AG10803 (cell line): ENCODE data around the gene TSTD1.
A peak's percentile ranks its signal among the peaks of the same experiment; 100 is the strongest.
"Not testable (repeated sequence)": the region's sequence is repeated elsewhere in the genome, so short reads cannot be mapped to it uniquely, and the experiment has no call there.

Experiments
- DNase-seq: peaks from one replicate; pipeline ENCODE4 v3.0.0; 2010; ENCODE audit warnings: low read depth
- H3K4me3 ChIP-seq: 2 replicates; pipeline ENCODE4 v1.5.1; 2011; ENCODE audit warnings: mild to moderate bottlenecking, low read length, control low read depth
- TF ChIP-seq, protein P1 (sequence below): conservative IDR thresholded peaks from 2 replicates; pipeline ENCODE4 v1.5.1; 2011; ENCODE audit warnings: mild to moderate bottlenecking, low read length, control low read depth, inconsistent platforms

TSTD1 gene

DNA sequence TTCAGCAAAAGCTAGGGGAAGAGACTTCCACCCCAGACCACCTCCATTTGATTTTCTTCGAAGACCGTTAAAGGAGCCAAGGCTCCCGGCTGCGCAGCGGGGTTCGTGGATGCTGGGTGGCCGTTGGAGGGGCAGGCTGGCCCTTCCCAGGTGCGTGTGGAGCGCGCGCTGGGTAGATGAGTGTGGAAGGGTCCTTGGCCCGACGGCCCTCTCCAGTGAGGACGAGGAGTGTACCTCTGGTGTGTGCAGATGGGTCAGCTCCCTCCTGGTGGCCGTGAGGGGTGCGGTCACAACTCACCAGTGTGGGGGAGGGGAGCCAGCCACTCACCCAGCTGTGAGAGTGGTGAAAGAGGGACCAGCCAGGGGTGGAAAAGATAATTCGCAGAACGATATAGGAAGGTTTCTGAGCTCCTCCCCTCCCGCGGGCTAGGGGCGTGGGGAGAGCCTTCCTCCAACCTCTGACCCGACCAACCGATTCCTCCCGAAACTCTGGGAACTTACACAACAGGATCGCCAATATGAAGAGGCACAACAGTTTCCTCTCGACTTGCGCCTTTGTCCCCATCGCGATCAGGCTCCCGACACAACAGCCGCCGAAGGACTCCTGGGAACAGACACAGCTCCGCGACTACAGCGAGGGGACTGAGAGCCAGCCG is 18.1 kb downstream of the TSTD1 start, which contains the start of gene F11R:
TSS of gene F11R (minus strand) at position 644 of the 656 bp plus-strand sequence. CDS start at position 565, 79 bp downstream.
- no peak for DNase-seq
- TF ChIP-seq, protein P1, sequence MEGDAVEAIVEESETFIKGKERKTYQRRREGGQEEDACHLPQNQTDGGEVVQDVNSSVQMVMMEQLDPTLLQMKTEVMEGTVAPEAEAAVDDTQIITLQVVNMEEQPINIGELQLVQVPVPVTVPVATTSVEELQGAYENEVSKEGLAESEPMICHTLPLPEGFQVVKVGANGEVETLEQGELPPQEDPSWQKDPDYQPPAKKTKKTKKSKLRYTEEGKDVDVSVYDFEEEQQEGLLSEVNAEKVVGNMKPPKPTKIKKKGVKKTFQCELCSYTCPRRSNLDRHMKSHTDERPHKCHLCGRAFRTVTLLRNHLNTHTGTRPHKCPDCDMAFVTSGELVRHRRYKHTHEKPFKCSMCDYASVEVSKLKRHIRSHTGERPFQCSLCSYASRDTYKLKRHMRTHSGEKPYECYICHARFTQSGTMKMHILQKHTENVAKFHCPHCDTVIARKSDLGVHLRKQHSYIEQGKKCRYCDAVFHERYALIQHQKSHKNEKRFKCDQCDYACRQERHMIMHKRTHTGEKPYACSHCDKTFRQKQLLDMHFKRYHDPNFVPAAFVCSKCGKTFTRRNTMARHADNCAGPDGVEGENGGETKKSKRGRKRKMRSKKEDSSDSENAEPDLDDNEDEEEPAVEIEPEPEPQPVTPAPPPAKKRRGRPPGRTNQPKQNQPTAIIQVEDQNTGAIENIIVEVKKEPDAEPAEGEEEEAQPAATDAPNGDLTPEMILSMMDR = 0 out of 2 replicates have a peak, but pooled peaks have one; percentile 1

GRCh38 chr1:161019751-161020495 is 18.8 kb downstream of the TSTD1 start:
- H3K4me3 ChIP-seq = peak overlapping the region; percentile 62
- DNase-seq = no peak
- TF ChIP-seq, protein P1 = no peak

More for the DNA sequence above, 18.1 kb downstream of the TSTD1 start, which contains the start of gene F11R:
- peak within 1 kb of the TSS; percentile 62 for H3K4me3 ChIP-seq

DNA sequence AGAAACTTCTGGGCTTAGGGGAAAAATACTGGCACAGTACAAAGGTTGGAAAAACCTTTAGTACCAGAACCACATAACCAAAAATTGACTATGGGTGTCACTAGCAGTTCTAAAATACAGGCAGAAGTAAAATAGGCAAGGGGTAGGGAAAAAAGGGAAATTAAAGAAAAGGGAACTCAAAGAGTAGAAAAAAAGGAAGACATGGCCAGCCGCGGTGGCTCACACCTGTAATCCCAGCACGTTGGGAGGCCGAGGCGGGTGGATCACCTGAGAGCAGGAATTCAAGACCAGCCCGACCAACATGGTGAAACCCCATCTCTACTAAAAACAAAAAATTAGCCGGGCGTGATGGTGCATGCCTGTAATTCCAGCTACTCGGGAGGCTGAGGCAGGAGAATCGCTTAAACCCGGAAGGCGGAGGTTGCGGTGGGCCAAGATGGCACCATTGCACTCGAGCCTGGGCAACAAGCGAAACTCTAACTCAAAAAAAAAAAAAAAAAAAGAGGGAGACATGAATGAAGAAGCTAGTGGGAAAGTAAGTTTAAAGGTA is 19.6 kb downstream of the TSTD1 start:
- H3K4me3 ChIP-seq, DNase-seq: not testable (repeated sequence)

GRCh38 chr1:161018631-161018930 is 20.2 kb downstream of the TSTD1 start:
- H3K4me3 ChIP-seq = no peak overlapping the region
- TF ChIP-seq, protein P1 = no peak

GRCh38 chr1:161017756-161018630 is 20.8 kb downstream of the TSTD1 start:
- DNase-seq = no peak
- TF ChIP-seq, protein P1 = no peak
- no peak overlapping the region for H3K4me3 ChIP-seq

More at GRCh38 chr1:161018631-161018930, 20.2 kb downstream of the TSTD1 start:
- no peak for DNase-seq

GRCh38 chr1:161017181-161017580 is 21.6 kb downstream of the TSTD1 start:
- H3K4me3 ChIP-seq, DNase-seq: not testable (repeated sequence)

DNA sequence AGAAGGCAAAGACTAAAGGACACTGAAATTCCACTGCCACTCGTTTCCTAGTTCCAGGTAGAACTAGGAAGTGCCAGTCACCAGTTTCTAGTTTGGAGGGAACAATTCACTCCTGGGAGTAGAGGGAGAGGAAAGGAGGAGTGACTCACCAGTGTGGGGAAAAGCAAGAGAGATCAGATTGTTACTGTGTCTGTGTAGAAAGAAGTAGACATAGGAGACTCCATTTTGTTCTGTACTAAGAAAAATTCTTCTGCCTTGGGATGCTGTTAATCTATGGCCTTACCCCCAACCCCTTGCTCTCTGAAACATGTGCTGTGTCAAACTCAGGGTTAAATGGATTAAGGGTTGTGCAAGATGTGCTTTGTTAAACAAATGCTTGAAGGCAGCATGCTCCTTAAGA is 22.1 kb downstream of the TSTD1 start:
- not testable (repeated sequence) for DNase-seq, H3K4me3 ChIP-seq

DNA sequence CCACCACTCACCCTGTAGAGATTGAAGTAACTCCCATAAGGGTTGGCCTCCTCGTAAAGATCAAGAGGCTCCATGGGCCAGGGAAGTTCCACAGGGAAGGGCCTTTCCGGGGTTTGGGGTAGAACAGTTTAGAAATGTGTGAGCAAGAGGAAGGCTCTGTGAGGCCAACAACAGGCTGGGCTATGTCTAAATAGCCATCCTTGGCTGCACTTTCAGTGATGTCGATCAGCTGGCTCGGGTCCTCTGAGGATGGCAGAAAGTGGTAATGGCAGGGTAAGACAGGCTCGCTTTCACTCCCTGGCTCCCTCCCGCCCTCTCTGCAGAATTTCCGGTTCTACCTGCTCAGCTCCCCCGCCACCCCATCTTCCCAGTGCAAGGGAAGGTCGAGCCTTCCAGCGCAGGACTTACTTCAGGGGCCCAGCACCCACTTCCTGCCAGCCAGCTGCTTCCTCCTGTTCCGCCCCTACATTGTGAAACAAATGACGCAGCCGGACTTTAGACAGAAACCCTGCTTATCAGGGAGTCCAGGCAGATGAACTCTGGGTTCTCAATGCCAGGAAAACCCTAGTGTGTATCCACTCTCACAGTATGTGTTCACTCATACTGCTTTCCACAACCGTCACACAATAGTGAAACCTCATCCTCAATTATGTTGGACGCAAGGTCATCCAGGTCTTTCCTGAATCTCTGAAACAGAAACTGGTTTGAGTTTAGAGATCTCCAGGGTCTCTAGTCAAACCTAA is 25.1 kb downstream of the TSTD1 start:
- TF ChIP-seq, protein P1 = no peak
- peak; percentile 62 for DNase-seq
- H3K4me3 ChIP-seq = no peak overlapping the region
